GM18505 (cell line): Measurements from ENCODE around the gene MON2.
A peak's percentile ranks its signal among the peaks of the same experiment; 100 is the strongest.

Source experiments
- ATAC-seq: cut with Tn5 transposase; IDR thresholded peaks from one replicate; pipeline ENCODE4 v1.9.1; 2021; ENCODE audit not compliant: unreplicated experiment
- POLR2A ChIP-seq: IDR thresholded peaks from 4 replicates; pipeline ENCODE4 v1.6.1; 2011; ENCODE audit warnings: borderline replicate concordance; ENCODE audit not compliant: insufficient read depth, insufficient read length; ENCODE audit errors: extremely low read depth

MON2 gene

GRCh38 chr12:62598846-62599245 lies 132.2 kb downstream of the MON2 start:
- ATAC-seq, result no peak
- TF ChIP-seq POLR2A, result no peak

- no peak for ATAC-seq
- TF ChIP-seq POLR2A, result no peak
Measured at GRCh38 chr12:62599854-62600437, 133.3 kb downstream of the MON2 start.

- ATAC-seq, result no peak
- TF ChIP-seq POLR2A, result no peak
Measured at GRCh38 chr12:62601765-62602164, 135.1 kb downstream of the MON2 start.

GRCh38 chr12:62602255-62603060 lies 135.8 kb downstream of the MON2 start:
- TF ChIP-seq POLR2A, result peak; percentile 96
- peak; percentile 74 for ATAC-seq

GRCh38 chr12:62603061-62603810 lies 136.6 kb downstream of the MON2 start:
- ATAC-seq, result peak; percentile 69
- TF ChIP-seq POLR2A, result peak; percentile 56

GRCh38 chr12:62603811-62604098 lies 137.1 kb downstream of the MON2 start:
- no peak for TF ChIP-seq POLR2A
- ATAC-seq, result no peak

- TF ChIP-seq POLR2A, result no peak
- ATAC-seq, result no peak
Measured at GRCh38 chr12:62604373-62604772, 137.7 kb downstream of the MON2 start.

- no peak for ATAC-seq
- TF ChIP-seq POLR2A, result no peak
Measured at GRCh38 chr12:62604871-62605270, 138.2 kb downstream of the MON2 start.

- no peak for TF ChIP-seq POLR2A
- ATAC-seq, result no peak
Measured at GRCh38 chr12:62605981-62606380, 139.4 kb downstream of the MON2 start.

- no peak for ATAC-seq
Measured at GRCh38 chr12:62606654-62607053, 140.0 kb downstream of the MON2 start.

GRCh38 chr12:62613081-62613480 lies 146.5 kb downstream of the MON2 start:
- no peak for TF ChIP-seq POLR2A
- no peak for ATAC-seq

More at GRCh38 chr12:62606654-62607053, 140.0 kb downstream of the MON2 start:
- TF ChIP-seq POLR2A, result no peak

- no peak for ATAC-seq
- no peak for TF ChIP-seq POLR2A
Measured at GRCh38 chr12:62618319-62618718, 151.7 kb downstream of the MON2 start.

GRCh38 chr12:62618930-62619329 lies 152.3 kb downstream of the MON2 start:
- no peak for TF ChIP-seq POLR2A
- no peak for ATAC-seq

- no peak for TF ChIP-seq POLR2A
- ATAC-seq, result no peak
Measured at GRCh38 chr12:62621101-62621638, 154.5 kb downstream of the MON2 start.

GRCh38 chr12:62622177-62622576 lies 155.6 kb downstream of the MON2 start:
- no peak for ATAC-seq

More at GRCh38 chr12:62622177-62622576, 155.6 kb downstream of the MON2 start:
- TF ChIP-seq POLR2A, result no peak
